GM12865 (cell line): Measurements from ENCODE around the gene GKN2.

Experiments
- DNase-seq: peaks from one replicate; pipeline ENCODE4 v3.0.0; 2010; ENCODE audit warnings: low read depth
- H3K4me3 ChIP-seq: 2 replicates; pipeline ENCODE4 v1.5.1; 2011; ENCODE audit warnings: mild to moderate bottlenecking, low read depth, low read length, control low read depth
- TF ChIP-seq, protein P1 (sequence below): IDR thresholded peaks from 2 replicates; pipeline ENCODE4 v1.5.1; 2011; ENCODE audit warnings: low read length, control low read depth, low read depth, inconsistent platforms; ENCODE audit not compliant: insufficient read depth; ENCODE audit errors: missing control alignments

The GKN2 gene

DNA sequence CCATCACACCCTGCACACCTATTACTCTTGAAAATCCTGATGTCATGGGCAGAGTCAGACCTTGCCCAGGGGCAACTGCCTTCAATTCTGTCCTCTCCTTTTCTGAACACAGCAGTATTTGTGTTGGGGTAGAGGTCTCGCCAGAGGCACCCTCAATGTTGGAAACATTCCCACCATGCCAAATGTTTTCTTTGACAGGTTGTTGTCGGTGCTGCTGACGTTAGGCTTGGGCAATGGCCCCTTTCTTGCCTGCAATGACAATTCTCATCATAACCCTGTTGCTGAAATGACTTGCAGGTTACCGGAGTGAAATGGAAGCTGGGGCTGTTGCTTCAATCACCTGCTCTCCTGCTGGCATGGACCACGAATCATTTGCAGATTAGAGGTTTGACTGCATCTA lies 39.6 kb upstream of the GKN2 start:
- no peak overlapping the region for H3K4me3 ChIP-seq
- no peak for DNase-seq
- TF ChIP-seq, protein P1, sequence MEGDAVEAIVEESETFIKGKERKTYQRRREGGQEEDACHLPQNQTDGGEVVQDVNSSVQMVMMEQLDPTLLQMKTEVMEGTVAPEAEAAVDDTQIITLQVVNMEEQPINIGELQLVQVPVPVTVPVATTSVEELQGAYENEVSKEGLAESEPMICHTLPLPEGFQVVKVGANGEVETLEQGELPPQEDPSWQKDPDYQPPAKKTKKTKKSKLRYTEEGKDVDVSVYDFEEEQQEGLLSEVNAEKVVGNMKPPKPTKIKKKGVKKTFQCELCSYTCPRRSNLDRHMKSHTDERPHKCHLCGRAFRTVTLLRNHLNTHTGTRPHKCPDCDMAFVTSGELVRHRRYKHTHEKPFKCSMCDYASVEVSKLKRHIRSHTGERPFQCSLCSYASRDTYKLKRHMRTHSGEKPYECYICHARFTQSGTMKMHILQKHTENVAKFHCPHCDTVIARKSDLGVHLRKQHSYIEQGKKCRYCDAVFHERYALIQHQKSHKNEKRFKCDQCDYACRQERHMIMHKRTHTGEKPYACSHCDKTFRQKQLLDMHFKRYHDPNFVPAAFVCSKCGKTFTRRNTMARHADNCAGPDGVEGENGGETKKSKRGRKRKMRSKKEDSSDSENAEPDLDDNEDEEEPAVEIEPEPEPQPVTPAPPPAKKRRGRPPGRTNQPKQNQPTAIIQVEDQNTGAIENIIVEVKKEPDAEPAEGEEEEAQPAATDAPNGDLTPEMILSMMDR = no peak

DNA sequence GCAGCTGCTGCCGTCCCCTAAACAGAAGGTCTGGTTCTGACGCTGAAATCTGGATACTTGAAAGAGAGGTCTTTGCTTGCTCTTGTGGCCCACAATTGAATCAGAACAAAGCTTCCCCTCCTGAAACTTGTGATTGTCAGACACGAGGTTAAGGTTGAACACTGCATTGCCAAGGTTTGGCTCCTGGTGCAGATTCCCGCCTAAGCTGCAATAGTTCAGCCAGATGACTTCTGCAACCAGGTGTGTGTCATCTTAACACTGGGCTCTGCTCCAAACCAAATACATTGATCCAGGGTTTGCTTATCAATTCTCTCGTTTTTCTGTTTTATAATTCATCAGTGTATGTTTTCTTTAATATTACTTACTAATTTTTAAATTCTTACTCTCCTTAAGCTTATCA lies 36.3 kb upstream of the GKN2 start:
- TF ChIP-seq, protein P1 = no peak
- no peak for DNase-seq
- no peak overlapping the region for H3K4me3 ChIP-seq

DNA sequence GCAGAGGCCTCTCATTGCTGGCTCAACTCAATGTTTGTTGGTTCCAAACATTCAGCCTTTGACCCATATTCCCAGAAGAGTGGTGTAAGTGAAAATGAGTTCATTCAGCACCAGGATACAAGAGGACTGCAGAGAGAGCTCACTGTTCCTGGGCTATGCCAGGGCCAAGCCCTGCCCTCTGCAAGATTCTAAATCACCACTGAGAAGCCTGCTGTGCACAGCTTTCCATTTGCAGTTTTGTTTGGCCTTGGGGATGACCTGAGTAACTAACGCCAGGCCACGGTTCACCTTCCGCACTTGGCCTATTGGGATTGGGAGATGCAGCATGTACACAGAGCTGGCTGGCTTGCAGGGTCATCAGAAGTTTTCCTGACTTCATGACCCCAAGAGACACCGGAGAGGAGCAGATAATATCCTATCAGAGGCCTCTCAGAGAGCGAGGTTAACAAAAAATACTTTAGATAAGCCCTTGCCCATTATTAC lies 34.4 kb upstream of the GKN2 start:
- DNase-seq = no peak
- H3K4me3 ChIP-seq = no peak overlapping the region
- TF ChIP-seq, protein P1 = no peak

DNA sequence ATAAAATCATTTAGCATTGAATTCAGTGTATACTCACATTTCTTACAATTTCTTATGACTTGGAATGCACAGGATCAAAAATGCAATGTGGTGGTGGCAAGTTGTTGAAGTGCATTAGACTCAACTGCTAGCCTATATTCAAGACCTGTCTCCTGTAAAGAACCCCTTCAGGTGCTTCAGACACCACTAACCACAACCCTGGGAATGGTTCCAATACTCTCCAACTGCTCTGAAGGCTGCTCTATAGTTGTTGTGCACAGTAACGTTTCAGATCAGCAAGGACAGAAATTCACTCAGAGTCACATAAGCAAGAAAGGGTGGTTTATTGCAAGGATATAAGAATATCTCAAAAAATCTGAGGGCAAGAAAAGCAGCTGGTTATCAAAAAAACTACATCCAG lies 28.3 kb upstream of the GKN2 start:
- DNase-seq = no peak
- TF ChIP-seq, protein P1 = no peak

DNA sequence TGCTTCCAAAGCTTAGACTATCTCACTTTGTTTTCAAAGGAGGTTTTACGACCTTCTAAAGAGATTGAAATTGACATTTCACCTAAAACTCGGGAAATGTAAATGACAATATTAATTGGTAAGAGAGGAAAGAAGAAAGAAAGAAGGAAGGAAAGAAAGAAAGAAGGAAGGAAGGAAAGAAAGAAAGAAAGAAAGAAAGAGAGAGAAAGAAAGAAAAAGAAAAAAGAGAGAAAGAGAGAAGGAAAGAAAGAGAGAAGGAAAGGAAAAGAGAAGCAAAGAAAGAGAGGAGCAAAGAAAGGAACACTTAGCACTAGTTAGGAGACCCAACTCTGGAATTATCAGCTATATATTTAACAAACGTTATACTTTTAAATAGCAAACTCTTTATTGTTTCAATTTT lies 25.4 kb upstream of the GKN2 start:
- no peak for DNase-seq
- TF ChIP-seq, protein P1 = no peak
- H3K4me3 ChIP-seq = no peak overlapping the region

More for the DNA sequence above, 28.3 kb upstream of the GKN2 start:
- no peak overlapping the region for H3K4me3 ChIP-seq

DNA sequence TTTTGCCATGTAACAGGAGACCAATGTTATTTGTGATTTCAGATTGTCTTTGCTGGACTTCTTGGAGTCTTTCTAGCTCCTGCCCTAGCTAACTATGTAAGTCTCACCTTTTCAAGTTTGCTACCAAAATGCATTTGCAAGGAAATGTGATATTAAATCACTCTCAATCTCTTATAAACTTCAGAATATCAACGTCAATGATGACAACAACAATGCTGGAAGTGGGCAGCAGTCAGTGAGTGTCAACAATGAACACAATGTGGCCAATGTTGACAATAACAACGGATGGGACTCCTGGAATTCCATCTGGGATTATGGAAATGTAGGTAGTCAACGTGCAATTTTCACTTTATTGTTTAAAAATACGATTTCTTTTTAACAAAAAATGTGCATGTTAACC lies 24.8 kb upstream of the GKN2 start:
- H3K4me3 ChIP-seq = no peak overlapping the region
- no peak for DNase-seq
- TF ChIP-seq, protein P1 = no peak

DNA sequence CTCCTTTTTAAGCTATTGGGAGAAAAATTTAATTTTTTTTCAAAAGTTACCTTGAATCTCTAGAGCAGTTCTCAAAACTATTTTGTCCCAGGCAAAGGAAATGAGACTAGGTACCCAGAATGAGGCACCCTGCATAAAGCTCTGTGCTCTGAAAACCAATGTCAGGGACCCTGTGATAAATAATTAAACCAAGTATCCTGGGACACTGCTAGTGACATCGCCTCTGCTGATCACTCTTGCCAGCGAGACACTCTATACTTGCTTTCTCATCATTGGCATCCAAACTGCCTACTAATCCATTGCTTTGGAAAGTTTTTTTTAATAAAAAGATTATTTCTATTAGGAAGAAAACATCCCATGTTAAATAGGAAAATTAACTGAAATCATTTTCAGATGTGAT lies 23.2 kb upstream of the GKN2 start:
- DNase-seq = no peak
- TF ChIP-seq, protein P1 = no peak
- no peak overlapping the region for H3K4me3 ChIP-seq
